GM04503 (cell line): ENCODE data around the gene TOB1.
"Not testable (repeated sequence)": the region's sequence is repeated elsewhere in the genome, so short reads cannot be mapped to it uniquely, and the experiment has no call there.

ENCODE experiments used
- DNase-seq: peaks from one replicate; pipeline ENCODE4 v3.0.0-alpha.2; 2012; ENCODE audit warnings: low read depth

Gene TOB1

DNA sequence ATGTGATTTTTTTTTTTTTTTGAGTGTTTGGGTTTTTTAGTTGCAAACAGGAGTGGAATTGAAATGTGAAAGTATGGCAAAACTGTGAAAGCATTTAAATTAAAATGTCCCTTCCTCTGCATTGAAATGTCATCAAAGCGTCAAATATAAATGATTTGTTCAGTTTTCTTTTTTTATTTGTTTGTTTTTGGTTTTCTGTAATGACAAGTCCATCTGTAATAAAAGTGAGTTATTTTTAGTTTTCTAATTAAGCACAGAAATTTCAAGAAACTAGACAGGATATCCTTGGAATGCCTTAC lies 1.9 kb upstream of the TOB1 start:
- DNase-seq, result no peak

DNA sequence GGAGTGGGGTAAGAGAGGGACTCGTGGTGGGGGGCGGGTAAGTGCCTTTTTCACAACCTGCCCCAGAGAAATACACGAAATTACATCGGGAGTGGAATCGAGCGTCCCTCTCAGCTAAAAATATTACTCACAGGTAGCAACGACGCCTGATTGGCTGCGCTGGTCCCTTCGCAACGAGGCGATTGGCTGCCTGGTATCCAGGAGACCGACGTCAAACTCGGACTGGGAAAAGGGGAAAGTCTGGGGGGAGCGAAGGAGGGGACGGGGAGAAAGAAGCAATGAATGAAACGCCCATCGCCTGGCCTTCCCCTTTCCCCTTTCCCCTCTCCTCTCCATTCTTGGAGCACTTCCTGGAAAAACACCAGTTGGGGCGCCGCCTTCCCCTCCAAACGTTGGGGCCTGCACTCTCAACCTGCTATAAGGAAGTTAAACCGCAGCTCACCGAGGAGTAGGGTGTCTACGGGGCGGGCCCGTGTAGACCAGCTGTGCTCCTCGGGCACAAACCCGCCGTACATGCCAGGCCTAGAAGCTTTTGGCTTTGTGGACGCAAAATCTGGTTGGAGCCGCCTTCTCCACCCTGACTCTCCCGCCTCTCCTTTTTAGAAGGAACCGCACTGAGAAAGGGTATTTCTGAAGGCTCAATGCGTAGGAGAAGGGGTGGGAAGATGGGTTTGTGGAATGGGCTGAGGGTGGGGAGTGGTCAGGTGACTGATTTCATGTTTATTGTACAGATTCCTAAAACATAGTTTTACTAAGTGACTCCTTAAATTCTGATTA lies 1.4 kb upstream of the TOB1 start:
- DNase-seq, result peak; percentile 79

DNA sequence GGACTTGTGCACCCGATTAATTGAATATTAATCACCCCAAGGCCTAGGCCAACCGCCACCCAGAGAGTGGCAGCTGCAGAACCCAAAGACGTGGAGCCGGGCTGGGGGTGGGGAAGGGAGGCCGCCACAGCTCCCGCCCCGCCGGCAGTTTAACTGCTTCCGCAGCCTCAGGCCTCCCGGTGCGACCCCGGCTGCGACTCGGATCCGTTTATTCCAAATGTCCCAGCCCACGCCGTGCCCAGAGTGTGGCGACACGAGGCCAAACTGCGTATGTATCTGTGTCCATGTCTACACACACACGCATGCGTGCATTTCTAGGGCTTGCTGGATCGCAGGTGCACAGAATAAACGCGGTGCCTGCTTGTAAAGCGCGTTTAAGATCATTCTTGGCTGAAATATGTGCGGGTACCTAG lies 802 bp upstream of the TOB1 start:
- DNase-seq, result no peak

DNA sequence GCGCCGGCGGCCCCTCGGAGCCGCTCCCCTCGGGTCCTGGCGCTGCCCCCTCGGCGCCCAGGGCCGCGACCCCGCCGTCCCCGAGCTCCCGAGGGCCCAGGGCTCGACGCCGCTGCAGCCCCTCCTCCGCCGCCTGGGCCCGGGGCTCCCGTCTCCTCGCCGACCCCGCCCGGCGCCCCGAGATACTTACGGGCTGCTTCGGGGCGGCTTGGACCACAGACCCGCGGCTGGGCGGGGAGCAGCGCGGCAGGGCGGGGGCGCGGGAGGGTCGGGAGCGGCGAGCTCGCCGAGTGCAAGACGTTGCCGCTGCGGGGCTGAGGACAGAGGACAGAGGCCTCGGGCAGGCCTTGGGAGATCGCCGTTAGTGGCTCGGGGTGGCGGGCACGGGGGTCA lies 290 bp downstream of the TOB1 start:
- no peak for DNase-seq

DNA sequence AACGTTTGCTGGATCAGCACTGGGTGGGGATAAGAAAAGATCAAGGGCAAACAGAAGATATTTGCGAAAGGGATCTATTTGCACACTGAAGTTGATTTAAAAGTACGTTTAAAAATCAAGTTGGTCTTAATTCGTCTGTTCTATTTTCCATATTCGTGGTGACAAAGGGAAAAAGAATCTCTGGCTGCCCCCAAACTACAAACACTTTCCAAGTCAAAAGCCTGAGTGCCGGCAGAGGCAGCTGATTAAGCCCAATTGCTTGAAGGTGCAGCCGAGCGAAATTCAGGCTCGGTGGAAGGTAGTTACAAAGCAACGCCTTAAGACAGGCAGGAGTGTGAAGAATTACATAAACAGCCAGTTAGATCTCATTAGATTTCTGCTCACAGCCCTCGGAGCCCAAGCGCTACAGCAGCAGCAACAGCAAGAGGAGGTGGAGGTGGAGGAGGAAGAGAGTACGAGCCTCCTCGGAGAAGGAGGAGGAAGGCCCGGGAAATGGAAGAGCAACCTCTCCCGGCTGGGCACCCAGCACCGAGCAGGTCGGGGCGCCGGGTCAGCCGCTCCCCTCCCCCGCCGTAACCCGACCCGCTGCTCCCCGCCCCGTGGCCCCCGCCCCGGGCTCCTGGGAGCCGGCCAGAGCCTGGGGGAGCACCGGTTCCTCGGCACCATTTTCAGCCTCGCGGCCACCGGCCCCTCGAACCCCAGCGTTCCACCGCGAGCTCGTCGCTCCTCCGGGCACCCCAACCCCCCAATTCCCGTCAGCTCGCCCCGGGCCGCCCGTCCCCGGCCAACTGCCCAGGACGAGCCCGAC lies 890 bp downstream of the TOB1 start:
- no peak for DNase-seq

DNA sequence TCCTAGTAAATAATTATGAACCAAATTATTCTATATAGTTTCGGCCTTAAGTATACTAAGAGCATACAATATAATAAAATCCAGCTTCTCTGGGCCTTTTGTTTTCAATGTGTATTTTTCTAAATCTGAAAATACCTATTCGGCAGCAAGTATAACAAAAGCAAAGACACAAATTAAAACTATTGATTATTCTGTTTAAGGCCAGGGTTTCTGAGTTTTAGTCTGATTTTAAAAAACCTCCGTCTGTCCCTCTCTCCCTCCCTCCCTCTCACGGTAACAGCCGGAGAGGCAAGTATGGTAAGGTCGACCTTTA lies 1.5 kb downstream of the TOB1 start:
- no peak for DNase-seq

DNA sequence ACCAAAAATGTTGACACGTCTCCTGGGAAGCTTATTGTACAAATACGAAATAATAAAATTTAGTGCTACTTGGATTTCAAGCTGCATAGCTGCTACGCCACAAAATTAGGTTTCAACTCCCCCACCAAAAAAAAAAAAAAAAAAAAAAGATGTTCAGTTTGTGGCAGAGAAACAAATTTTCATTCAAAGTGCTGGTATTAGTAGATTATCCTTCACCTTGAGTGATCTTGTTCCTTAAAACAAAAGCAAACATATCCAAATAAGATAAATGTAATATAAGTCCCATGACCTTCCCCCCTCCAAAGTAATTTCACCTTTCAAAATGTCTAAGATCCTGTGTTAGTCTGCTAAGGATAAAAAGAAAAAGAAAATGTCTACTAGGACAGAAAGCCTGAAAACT lies 2.2 kb downstream of the TOB1 start:
- DNase-seq, result no peak

DNA sequence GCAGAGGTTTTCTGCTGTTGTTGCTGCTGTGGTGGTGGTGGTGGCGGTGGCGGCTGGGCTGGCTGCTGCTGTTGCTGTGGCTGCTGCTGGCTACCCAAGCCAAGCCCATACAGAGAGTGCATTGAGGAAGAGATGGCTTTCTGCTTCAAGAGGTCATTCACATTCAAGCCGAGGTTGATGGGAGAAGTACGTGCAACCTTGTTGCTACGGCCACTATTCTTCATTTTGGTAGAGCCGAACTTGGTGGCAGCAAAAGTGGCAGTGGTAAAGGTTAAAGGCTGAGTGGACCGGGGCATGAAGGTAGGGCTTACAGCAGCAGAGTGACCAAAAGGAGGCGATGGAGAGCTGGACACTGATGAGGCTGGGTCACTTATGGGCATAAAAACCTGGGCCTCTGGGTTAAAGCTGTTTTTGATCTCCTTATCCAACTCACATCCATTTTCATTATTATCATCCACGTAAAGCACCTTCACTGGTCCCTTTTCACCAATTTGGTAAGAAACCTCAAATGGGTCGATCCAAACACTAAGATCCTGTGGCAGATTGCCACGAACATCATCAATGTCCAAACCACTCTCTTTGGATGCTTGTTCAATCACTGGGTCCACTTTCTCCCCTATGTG lies 2.8 kb downstream of the TOB1 start:
- DNase-seq, result no peak

DNA sequence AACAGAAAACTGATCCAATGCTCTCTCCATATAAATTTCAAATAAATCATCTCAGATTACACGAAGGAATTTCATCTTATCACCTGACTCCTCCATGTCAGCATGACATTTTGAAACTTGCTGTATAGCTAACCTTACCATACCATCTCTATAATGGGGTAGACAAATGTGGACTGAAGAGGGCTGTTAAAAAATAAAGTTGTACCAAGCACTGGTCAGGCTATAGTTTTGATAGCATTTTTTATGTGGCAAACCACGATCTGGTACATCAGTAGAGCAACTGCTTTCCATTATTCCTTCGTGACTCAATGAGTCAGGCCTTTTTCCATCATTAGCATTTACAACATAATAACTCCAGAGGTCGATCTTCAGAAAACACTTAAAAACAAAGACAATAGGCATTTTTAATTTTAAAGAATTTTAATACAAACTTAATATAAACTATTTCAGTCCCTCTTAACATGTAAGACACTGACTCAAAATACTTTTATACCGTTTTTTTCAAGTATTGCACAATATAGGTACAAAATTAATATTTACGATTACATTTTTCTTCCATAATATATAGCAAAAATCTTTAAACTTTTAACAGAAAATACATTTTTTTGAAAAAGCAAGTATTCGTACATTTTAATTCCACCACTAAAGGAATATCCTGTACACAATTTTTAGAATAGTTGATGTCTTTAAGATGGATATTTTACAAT lies 4.2 kb downstream of the TOB1 start:
- no peak for DNase-seq

DNA sequence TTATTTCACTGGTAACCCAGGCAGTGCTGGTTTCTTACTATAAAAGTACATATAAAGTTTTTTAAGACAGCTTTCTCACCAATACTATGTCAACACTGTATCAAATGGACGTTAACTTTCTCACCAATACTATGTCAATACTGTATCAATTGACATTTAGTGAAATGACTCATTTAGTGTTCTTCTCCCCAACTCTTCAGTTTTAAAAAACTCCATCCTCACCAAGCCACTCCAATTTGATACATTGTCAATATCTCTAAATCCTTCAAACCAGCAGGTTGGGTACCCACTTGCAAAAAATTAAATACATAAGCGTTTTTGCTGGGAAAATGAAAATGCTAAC lies 4.8 kb downstream of the TOB1 start:
- DNase-seq, result no peak

DNA sequence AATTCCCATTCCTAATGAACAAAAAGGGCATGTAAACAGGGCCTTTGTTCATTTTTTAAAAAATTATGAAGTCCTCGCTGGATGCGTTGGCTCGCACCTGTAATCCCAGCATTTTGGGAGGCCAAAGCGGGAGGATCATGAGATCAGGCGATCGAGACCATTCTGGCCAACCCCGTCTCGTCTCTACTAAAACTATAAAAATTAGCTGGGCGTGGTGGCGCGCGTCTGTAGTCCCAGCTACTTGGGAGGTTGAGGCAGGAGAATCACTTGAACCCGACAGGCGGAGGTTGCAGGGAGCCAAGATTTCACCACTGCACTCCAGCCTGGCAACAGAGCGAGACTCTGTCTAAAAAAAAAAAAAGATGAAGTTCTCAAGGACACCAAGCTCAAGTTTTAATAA lies 6.4 kb downstream of the TOB1 start:
- DNase-seq, result not testable (repeated sequence)

DNA sequence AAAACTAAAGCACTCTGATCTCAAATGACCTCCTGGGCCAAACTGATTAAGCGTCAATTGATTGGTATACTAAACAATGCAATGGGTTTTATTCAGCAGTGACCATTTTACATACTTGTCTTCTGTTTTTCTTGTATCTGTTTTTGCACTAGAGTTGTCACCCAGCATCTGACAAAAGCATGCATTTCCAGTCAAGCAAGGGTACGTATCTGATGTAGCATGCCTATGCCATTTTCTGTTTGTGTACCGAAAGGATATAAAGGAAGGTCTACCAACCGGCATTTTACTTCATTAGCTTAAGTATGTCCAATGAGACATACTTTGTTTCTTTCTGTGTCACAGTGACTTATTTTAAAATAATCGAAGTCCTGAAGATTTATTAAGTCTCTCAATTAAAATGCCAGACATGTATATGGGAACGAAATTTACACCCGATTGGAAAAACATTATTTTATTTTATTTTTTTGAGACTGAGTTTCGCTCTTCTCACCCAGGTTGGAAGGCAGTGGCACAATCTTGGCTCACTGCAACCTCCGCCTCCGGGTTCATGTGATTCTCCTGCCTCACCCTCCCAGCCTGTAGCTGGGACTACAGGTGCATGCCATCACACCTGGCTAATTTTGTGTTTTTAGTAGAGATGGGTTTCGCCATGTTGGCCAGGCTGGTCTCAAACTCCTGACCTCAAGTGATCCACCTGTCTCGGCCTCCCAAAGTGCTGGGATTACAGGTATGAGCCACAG lies 7.5 kb downstream of the TOB1 start:
- DNase-seq, result no peak

DNA sequence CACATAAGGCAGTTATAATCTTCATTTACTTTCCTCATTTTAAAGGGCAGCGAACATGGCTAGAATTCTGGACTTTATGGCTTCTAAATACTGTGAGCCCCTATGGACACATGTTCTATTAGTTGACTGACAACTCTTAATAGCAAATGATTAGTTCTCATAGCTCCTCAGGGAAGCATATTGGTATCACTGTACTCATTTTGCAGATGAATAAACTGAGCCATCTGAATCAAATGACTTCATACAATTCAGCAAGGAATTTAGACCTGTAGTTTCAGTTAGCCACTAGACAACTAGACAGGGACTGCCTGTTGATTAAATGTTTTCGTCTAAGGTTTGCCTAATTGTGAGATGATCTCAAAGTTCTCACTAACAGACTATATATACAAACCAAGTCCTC lies 9.7 kb downstream of the TOB1 start:
- no peak for DNase-seq

DNA sequence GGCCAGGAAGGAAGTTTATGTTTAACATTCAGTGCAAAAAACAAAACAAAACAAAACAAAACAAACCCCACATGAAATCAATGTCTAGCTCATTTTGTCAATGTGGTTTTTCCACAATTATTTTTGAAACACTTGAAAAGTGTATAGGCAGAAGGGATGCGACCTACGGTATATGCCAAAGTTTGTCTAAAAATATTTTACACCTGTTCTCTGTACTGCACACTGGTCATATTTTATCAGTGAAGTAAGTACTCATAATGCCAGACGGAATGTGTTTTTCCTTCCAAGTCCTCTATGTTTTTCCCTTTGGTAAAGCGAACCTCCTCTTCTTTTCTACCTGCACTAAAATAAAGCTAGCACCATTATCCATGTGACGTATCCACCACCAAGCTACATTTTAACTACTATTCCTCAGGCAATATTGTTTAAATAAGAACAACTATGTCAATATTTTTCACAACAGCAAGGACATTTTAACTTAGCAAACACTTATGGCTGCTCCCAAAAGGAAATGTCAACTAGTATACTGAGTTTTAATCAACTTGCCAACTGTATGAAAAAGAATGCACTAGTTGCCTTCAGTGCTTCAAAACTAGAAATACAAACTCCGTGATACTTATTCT lies 10.3 kb downstream of the TOB1 start:
- DNase-seq, result no peak

DNA sequence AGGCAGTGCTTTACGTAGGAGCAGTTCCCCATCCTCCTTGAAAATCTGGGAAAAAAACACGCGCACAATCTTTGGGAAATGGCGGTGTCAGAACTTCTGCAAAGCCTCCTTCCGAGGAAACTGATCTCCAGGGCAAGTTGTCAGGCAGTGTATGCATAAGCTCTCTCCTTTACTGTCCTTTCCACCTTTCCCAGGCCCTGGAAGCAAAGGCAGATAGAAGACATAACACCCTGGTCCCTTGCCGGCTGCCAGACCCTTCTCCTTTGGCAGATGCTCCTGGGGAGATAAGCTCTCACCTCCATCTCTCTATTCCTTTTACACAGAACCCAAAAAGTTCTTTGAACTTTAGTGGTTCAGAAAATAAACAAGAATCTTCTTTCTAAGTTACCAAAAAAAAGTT lies 12.4 kb downstream of the TOB1 start:
- DNase-seq, result no peak

DNA sequence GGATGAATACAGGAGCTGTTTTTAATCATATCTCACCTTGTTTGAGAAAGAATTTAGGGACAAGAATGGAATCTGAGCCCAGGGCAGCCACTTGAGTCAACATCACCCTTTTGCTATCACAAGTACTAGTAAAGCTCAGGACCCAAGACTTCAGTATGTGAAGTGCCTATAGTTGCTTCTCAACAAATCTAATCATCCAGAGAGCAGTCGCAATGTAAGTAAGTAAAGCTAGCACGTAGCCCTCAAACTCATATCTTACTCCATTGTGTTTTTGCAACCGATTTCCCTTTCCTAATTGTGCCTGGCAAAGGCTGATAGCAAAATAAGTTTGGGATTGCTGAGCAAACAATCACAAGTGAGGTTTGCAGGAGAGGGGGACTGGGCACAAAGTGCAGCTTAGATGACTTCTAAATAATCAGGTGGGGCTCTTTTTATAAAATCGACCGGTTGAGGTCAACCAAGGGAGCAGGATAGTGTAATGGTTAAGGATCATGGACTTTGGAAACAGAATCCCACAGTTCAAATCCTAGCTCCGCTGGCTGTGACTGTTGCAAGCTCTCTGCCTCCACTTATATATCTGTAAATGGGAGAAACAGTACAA lies 13.0 kb downstream of the TOB1 start:
- no peak for DNase-seq

DNA sequence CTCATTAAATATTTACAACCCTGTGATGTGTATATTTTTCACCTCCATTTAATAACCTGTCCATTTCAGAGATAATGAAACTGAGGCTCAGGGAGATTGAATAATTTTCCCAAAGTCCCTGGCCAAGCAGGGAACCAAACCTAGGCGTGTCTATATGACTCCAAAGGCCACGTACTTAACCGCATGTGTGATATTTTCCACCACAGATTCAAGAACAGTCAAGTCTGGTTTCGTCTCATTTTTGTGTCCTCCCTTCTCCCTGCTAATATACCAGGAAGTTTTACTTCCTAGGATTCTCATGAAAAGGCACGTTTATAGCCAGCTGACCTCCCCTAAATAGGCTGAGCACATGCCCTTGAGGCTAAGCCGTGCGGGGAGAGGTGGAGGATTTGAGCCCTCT lies 15.5 kb downstream of the TOB1 start:
- DNase-seq, result no peak

DNA sequence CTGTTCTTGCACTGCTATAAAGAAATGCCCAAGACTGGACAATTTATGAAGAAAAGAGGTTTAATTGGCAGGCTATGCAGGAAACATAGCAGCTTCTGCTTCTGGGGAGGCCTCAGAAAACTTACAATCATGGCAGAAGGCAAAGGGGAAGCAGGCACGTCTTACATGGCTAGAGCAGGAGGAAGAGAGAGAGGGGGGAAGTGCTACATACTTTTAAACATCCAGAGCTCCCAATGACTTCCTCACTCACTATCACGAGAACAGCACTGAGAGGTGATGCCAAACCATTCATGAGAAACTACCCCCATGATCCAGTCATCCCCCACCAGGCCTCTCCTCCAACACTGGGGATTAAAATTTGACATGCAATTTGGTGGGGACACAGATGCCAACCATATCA lies 17.4 kb downstream of the TOB1 start:
- no peak for DNase-seq

DNA sequence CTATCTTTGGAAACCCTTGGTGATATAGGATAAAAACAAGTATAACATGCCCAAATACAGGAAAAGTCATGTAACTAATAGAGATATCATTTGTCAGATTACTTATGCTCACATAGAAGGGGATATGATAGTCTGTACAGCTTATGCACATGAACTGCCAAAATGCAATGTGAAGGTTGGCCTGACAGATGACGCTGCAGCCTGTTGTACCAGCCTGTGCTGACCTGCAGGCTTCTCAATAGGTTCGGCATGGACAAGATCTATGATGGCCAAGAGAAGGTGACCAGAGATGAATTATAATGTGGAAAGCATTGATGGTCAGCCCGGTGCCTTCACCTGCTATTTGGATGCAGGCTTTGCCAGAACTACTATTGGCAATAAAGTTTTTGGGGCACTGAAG lies 18.1 kb downstream of the TOB1 start:
- DNase-seq, result no peak

DNA sequence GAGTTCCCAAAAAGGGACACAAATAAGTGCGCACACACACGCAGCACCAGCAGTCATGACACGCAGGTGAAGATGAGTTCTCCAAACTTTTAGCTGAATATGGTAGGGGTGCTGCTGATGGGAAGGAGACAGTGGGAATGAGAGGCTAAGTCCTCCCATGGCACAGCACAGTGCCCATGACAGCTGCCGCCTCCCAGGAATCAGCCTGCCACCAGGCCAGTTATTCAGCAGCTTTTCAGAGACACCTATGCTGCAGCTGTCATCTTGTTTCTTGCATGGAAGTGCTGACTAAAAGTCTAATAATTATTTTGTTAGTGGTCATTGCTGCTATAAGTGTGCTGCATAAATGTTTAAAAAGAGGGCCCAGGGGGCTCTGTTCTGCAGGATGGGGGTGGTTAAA lies 18.6 kb downstream of the TOB1 start:
- no peak for DNase-seq
